PFSK-1 (cell line): ENCODE data around the gene CHM.

Source experiments
- FOXP2 ChIP-seq: optimal IDR thresholded peaks from 2 replicates; pipeline ENCODE3; 2011; ENCODE audit warnings: borderline replicate concordance, control low read depth, inconsistent platforms; ENCODE audit not compliant: insufficient read depth; ENCODE audit errors: extremely low read length, extremely low read depth
- POLR2AphosphoS5 ChIP-seq: IDR thresholded peaks from 2 replicates; pipeline ENCODE4 v1.6.1; 2012; ENCODE audit warnings: low read depth, mild to moderate bottlenecking, control low read depth, low read length, moderate library complexity
- SIN3A ChIP-seq: IDR thresholded peaks from 2 replicates; pipeline ENCODE4 v1.6.1; 2012; ENCODE audit warnings: mild to moderate bottlenecking, low read length, moderate library complexity, borderline replicate concordance; ENCODE audit not compliant: insufficient read depth
- TAF1 ChIP-seq: IDR thresholded peaks from 2 replicates; pipeline ENCODE4 v1.6.1; 2012; ENCODE audit warnings: low read length, control low read depth, borderline replicate concordance; ENCODE audit not compliant: insufficient read depth
- TF ChIP-seq, protein P1 (sequence below), 2 experiments: IDR thresholded peaks; 2 replicates each; pipeline versions ENCODE4 v1.6.1 to v1.8.0; 2011 to 2012; ENCODE audit warnings: low read depth in 2 of 2, low read length in 2 of 2, control low read depth in 1 of 2, inconsistent platforms in 1 of 2, mild to moderate bottlenecking in 1 of 2, moderate library complexity in 1 of 2; ENCODE audit not compliant: insufficient read depth in 1 of 2

The CHM gene

DNA sequence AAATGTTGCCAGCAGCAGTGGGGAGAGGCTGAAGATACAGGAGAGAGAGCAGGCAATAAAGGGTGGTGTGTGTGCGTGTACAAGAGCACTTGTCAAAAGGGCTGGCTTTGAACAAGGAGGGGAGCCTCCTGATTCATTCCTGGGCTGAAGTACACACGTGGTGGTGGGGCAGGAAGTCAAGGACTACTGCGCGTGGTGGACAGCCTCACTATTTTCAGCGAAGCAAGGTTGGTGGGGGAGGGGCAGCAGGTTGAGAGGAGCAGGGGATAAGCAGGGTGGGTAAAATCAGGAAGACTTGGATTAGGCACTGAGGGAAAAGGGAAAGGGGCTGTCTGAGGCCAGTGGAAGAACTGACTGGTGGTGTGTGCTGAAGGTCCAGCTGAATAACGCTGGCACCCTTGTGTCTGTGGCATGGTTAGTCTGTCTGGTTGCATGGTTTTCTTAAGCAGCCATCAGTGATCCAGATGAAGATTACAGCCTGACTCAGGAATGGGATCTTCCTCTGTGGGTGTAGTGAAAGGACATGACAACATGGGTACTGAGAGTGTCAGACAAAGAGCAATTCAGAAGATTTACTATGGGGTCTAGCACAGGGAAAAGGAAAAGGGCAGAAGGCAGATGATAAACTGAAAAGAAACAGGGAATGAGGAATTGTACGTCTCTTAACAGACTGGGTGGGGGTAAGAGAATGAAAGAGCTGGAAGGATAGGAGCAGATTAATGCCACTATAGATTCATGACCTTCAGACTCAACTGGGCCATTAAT, 149.8 kb downstream of the CHM start:
- TF ChIP-seq TAF1 (no peak), SIN3A (no peak), POLR2AphosphoS5 (no peak)
- TF ChIP-seq, protein P1, sequence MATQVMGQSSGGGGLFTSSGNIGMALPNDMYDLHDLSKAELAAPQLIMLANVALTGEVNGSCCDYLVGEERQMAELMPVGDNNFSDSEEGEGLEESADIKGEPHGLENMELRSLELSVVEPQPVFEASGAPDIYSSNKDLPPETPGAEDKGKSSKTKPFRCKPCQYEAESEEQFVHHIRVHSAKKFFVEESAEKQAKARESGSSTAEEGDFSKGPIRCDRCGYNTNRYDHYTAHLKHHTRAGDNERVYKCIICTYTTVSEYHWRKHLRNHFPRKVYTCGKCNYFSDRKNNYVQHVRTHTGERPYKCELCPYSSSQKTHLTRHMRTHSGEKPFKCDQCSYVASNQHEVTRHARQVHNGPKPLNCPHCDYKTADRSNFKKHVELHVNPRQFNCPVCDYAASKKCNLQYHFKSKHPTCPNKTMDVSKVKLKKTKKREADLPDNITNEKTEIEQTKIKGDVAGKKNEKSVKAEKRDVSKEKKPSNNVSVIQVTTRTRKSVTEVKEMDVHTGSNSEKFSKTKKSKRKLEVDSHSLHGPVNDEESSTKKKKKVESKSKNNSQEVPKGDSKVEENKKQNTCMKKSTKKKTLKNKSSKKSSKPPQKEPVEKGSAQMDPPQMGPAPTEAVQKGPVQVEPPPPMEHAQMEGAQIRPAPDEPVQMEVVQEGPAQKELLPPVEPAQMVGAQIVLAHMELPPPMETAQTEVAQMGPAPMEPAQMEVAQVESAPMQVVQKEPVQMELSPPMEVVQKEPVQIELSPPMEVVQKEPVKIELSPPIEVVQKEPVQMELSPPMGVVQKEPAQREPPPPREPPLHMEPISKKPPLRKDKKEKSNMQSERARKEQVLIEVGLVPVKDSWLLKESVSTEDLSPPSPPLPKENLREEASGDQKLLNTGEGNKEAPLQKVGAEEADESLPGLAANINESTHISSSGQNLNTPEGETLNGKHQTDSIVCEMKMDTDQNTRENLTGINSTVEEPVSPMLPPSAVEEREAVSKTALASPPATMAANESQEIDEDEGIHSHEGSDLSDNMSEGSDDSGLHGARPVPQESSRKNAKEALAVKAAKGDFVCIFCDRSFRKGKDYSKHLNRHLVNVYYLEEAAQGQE (IDR thresholded peaks at IDR 0.05; ENCODE audit: insufficient read depth in 1 of 2, low read depth in 2 of 2, low read length in 2 of 2), result no peak

DNA sequence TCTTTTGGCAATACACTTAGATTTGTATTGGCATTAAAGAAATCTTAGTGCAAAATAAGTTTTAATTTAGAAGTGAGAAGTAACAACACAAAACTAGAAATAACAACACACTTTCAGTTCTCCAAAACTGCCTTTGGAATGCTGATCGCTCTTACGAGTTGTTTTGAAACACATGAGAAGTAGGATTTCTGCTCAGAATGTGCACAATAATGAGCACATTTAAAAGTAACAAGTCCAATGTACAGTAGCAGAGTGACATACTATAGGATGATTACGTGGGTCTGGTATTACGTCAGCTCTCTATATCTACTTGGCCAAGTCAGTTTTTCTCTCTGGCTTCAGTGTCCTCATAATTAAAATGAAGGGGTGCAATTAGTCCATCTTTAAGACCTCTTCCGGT, 164.8 kb downstream of the CHM start:
- TF ChIP-seq POLR2AphosphoS5, result no peak
- TF ChIP-seq, protein P1 (IDR thresholded peaks at IDR 0.05; ENCODE audit: insufficient read depth in 1 of 2, low read depth in 2 of 2, low read length in 2 of 2), result no peak
- TF ChIP-seq FOXP2, result no peak
- TF ChIP-seq TAF1, result no peak
- no peak for TF ChIP-seq SIN3A

DNA sequence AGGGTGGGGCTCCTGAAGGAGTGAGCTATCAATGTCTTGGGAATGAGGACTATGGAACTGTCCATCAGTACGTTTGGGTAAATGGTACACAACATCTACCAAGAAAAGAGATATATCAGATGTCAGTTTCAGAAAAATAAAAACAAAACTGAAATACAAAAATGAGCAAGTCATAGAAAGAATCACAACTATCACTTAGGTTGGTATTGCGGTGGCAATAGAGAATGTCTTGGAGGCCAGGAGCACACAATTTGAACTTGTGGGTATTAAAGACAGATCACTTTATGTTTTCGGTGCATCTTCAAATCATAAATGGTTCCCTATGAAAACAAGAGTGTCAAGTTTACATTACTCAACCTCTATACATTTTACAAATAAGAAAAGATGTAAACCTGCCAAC, 176.8 kb downstream of the CHM start:
- TF ChIP-seq, protein P1 (IDR thresholded peaks at IDR 0.05; ENCODE audit: insufficient read depth in 1 of 2, low read depth in 2 of 2, low read length in 2 of 2), result no peak
- no peak for TF ChIP-seq POLR2AphosphoS5
- no peak for TF ChIP-seq SIN3A
- no peak for TF ChIP-seq TAF1
- no peak for TF ChIP-seq FOXP2

DNA sequence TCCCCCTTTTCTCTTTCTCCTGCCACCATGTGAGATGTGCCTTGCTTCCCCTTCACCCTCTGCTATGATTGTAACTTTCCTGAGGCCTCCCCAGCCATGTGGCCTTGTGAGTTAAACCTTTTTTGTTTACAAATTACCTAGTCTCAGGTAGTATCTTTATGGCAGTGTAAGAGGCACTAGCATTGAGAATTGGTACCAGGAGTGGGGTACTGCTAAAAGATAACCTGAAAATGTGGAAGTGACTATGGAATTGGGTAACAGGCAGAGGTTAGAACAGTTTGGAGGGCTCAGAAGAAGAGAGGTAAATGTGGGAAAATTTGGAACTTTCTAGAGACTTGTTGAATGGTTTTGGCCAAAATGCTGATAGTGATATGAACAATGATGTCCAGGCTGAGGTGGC, 182.0 kb downstream of the CHM start:
- no peak for TF ChIP-seq POLR2AphosphoS5
- TF ChIP-seq TAF1, result no peak
- TF ChIP-seq FOXP2, result no peak
- TF ChIP-seq, protein P1 (IDR thresholded peaks at IDR 0.05; ENCODE audit: insufficient read depth in 1 of 2, low read depth in 2 of 2, low read length in 2 of 2), result no peak
- no peak for TF ChIP-seq SIN3A
